IPS-18a (cell line): Measurements from ENCODE around the gene FBXO24.

Experiments used
- H3K27ac ChIP-seq: one replicate; pipeline ENCODE4 v1.5.1; 2013; ENCODE audit warnings: low read length
- H3K27me3 ChIP-seq: one replicate; pipeline ENCODE4 v1.6.1; 2013; ENCODE audit warnings: mild to moderate bottlenecking, low read length; ENCODE audit not compliant: control insufficient read depth, insufficient read depth
- H3K36me3 ChIP-seq: one replicate; pipeline ENCODE4 v1.6.1; 2013; ENCODE audit warnings: low read depth, low read length; ENCODE audit not compliant: control insufficient read depth
- H3K4me1 ChIP-seq: one replicate; pipeline ENCODE4 v1.6.1; 2013; ENCODE audit warnings: low read depth, low read length; ENCODE audit not compliant: control insufficient read depth
- H3K4me3 ChIP-seq: one replicate; pipeline ENCODE4 v1.5.1; 2013; ENCODE audit warnings: low read length
- H3K9ac ChIP-seq: one replicate; pipeline ENCODE4 v1.6.1; 2013; ENCODE audit warnings: mild to moderate bottlenecking, low read length, moderate library complexity
- H3K9me3 ChIP-seq: one replicate; pipeline ENCODE4 v1.6.1; 2013; ENCODE audit warnings: low read depth, low read length; ENCODE audit not compliant: control insufficient read depth

Gene FBXO24

DNA sequence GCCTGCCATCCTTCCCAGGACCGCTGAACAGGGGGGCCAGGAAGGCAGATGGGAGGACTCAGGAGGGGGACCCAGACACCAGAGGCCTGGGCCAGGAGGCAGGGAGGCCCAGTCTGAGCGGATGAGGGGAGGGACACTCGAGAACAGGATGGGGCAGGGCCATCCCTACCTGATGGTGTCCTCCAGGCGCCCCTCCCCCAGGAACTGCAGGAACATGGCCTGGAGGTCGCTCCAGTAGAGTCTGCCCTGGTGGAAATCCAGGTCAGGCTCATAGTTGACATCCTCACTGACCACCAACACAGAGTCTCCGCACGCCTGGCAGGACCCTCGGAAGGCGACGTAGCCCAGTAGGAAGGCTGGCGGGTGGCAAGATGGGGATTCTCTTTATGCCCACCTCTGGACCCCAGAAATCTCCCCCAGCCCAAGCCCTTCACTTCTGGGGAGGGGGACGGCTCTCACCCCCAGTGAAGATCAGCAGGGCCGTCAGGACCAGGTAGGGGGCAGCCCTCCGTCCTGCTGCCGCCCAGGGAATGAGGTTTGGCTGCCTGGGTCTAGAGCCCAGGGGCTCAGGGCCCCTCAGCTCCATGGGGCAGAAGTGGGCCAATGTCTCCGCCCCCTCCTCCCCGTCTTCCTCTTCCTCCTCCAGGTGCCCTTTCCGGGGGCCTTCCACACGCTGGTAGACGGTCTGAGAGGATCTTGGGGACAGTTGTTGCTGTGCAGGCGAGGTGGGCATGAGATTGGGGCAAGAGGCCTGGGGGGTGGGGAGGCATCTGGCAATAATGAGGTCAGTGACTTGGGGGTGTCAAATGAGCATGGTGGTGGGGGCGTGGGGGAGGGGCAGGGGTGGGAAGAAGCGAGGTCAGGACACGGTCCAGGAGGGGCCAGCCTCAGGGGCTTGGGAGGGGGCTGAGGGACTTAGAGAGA lies 54.7 kb downstream of the FBXO24 start:
- H3K27me3 ChIP-seq, result no peaks in the 10 kb centered on the region
- H3K9ac ChIP-seq, result no peak overlapping the region
- H3K9me3 ChIP-seq, result no peaks in the 10 kb centered on the region
- H3K4me3 ChIP-seq, result no peak overlapping the region
- no peaks in the 10 kb centered on the region for H3K36me3 ChIP-seq
- H3K27ac ChIP-seq, result no peak overlapping the region
- no peaks in the 10 kb centered on the region for H3K4me1 ChIP-seq

DNA sequence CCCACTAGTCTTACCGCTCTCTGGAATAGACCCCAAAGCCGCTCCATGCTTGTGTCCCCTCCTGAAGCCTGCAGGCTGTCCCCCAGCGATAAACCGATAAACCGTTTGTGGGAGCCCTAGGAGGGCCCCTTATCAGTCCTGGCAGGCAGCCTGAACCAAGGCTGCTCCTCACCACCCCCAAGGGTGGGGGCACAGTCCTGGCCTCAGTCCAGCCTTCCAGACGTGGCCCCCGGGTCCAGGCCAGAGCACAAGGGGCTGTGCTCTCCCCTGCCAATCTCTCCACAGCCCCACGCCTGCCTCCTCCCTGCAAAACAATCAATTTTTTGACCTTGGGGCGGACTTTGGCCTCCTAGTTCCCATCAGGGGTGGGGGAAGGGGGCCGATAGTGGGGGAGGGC lies 55.3 kb downstream of the FBXO24 start, which contains the start of gene TFR2:
TFR2 (minus strand) TSS at position 90 of the 397 bp plus-strand sequence; CDS start at position 47, 43 bp downstream.
- Histone ChIP-seq H3K27ac (no peak within 1 kb of the TSS), H3K9ac (no peak within 1 kb of the TSS), H3K36me3 (no peaks in the 10 kb centered on the region), H3K4me1 (no peaks in the 10 kb centered on the region), H3K9me3 (no peaks in the 10 kb centered on the region), H3K4me3 (no peak within 1 kb of the TSS), H3K27me3 (no peaks in the 10 kb centered on the region)

DNA sequence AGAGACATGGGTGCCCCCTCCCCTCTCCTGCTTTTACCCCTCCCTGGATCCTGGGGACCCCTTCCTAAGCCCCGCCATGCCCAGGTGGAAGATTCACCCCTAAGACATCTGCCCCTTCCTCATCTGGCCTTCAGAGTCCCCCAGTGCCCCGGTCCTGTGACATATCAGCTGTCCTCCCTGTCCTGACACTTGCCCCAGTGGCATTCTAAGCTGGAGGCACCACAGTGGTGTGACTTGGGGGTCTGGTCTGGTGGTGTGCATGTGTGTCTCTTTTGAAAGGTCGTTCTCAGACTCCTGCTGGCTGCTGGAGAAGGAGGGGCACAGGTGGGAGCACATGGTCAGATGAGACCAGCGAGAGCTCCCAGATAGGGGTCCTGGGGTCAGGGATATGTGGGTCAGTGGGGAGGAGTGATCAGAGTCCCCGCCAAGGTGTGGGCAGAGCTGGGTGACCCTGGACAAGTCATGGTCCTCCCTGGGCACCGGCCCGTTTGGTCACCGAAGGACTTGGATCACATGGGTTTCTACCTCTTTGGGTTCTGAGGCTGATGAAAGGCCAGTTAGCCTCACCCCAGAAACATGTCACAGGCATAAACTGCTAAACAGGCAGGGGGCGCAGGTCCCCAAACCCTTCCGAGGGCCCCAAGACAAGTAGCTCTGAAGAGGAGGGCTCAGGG lies 55.9 kb downstream of the FBXO24 start:
- no peak overlapping the region for H3K9ac ChIP-seq
- H3K9me3 ChIP-seq, result no peaks in the 10 kb centered on the region
- no peaks in the 10 kb centered on the region for H3K4me1 ChIP-seq
- H3K4me3 ChIP-seq, result no peak overlapping the region
- no peaks in the 10 kb centered on the region for H3K36me3 ChIP-seq
- H3K27me3 ChIP-seq, result no peaks in the 10 kb centered on the region
- no peak overlapping the region for H3K27ac ChIP-seq

DNA sequence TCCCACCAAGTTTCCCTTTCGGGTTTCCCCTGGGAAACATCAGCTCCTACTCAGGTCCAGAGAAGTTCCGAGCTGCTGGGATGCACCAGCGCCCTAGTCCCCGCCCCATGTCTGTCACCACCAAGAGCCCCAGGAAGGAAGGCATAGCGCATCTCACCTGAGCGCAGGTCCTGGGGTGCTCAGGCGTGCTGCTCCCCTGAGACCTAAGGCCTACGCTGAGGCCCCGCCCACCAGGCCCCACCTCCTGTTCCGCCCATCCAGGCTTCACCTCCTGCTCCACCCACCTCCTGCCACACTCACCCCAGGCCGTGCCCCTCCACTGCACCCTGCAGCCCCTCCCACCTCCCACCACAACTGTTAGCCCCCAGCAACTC lies 56.4 kb downstream of the FBXO24 start:
- Histone ChIP-seq H3K9me3 (no peaks in the 10 kb centered on the region), H3K36me3 (no peaks in the 10 kb centered on the region), H3K27me3 (no peaks in the 10 kb centered on the region), H3K9ac (no peak overlapping the region), H3K27ac (no peak overlapping the region), H3K4me1 (peaks cover 3% of the 10 kb centered on the region), H3K4me3 (no peak overlapping the region)

DNA sequence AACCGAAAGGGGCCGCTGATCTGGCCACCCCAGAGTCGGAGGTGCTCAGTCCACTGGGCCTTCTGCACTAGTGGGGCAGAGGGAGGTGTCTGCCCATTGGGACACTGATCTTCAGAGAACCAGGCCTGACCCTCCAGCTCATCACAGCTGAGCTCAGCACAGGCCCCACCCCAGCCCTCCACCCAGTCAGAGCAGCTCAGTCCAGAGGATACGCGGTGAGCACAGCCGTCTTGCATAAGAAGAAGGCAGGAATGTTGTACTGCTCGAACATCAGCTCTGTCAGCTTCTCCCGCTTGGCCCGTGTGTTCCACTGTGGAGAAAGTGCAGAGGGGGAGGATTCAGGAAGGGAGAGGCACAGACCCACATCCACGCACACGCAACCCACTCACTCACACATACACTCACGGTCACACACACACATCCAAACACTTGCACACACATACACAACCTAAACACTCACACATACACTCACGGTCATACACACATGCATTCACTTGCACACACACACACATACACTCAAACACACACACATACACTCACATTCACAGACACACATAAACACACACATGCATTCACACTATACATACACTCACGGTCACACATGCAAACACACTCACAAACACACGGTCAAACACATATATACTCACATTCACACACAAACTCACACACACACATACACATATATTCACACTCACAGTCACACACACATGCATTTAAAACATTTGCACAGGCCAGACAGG lies 63.9 kb downstream of the FBXO24 start:
- peaks cover 13% of the 10 kb centered on the region for H3K27me3 ChIP-seq
- H3K9ac ChIP-seq, result no peak overlapping the region

More for the DNA sequence above, 63.9 kb downstream of the FBXO24 start:
- Histone ChIP-seq H3K36me3 (no peaks in the 10 kb centered on the region), H3K9me3 (no peaks in the 10 kb centered on the region), H3K27ac (no peak overlapping the region), H3K4me3 (no peak overlapping the region), H3K4me1 (peaks cover 5% of the 10 kb centered on the region)
